ENCODE results near the gene HOXB9. TPM values are rescaled to one million over a fixed set of nuclear protein-coding genes. Genes with fewer than 3 reads are reported as not detected.
A peak's percentile ranks its signal among the peaks of the same experiment; 100 is the strongest.

Gene HOXB9
- total RNA-seq, 1 experiment from 2014 or later, result not detected

DNA sequence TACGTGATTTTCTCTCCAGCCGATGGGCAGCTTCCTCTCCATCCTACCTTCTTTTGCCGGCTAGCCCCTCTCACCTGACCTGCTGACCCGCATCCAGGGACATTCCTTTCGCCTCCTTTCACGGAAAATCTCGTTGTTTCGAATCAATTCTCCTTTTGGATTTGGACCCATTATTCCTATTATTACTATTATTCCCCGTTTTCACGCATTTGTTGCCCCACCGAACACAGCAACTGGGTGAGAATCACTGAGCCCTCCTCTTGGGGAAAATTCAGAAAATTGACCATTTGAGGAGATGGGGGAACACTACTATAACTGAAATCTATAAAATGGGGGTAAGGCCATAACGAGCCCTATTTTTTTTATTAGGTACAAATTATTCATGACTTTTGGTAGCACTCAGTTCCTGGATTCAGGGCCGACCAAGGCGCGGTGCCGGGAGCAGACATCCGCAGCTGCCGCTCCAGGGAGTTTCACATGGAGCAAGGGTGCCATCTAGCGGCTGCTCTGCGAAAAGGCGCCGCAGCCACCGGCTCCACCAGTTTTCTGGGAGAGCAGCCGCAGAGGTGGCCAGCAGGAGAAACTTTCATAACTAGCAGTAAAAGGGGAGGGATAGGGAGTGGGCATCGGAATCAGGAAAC, 7.8 kb downstream of the HOXB9 start:
- no peak overlapping the region for H3T11ph ChIP-seq (ENCODE audit: low read length)
- no peak overlapping the region for H2BK12ac ChIP-seq (ENCODE audit: insufficient read length, low read depth, low read length)
- no peak overlapping the region for H4K5ac ChIP-seq (ENCODE audit: insufficient read length, low read depth, low read length)
- no peaks in the 10 kb centered on the region for H4K20me1 ChIP-seq (ENCODE audit: control insufficient read depth, insufficient read depth, insufficient read length)
- H4K8ac ChIP-seq (replicated peaks; ENCODE audit: insufficient read length, low read depth, low read length), result no peak overlapping the region
- H3K79me2 ChIP-seq (ENCODE audit: insufficient read depth, low read length), result no peaks in the 10 kb centered on the region
- no peak overlapping the region for H3K14ac ChIP-seq (ENCODE audit: insufficient read depth, low read length)
- Mint-ChIP-seq H3K4me3 (peak overlapping the region in 1 of 2 experiments; percentile 46; a peak in 1 of 5 replicates), H3K27ac (no peak overlapping the region), H3K4me1 (peaks cover 0 to 18% of the 10 kb centered on the region in 2 experiments; a peak in 2 of 4 replicates), H3K27me3 (ENCODE audit: low read depth) (peaks cover 100% of the 10 kb centered on the region), H3K36me3 (ENCODE audit: insufficient read depth in 1 of 3, low read depth in 3 of 3) (peaks cover 0 to 2% (median 0%) of the 10 kb centered on the region in 3 experiments; a peak in 1 of 7 replicates), H3K9me3 (peaks cover 3 to 35% of the 10 kb centered on the region in 2 experiments; a peak in 3 of 5 replicates)
- TF ChIP-seq, protein P1, sequence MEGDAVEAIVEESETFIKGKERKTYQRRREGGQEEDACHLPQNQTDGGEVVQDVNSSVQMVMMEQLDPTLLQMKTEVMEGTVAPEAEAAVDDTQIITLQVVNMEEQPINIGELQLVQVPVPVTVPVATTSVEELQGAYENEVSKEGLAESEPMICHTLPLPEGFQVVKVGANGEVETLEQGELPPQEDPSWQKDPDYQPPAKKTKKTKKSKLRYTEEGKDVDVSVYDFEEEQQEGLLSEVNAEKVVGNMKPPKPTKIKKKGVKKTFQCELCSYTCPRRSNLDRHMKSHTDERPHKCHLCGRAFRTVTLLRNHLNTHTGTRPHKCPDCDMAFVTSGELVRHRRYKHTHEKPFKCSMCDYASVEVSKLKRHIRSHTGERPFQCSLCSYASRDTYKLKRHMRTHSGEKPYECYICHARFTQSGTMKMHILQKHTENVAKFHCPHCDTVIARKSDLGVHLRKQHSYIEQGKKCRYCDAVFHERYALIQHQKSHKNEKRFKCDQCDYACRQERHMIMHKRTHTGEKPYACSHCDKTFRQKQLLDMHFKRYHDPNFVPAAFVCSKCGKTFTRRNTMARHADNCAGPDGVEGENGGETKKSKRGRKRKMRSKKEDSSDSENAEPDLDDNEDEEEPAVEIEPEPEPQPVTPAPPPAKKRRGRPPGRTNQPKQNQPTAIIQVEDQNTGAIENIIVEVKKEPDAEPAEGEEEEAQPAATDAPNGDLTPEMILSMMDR (conservative IDR thresholded peaks at IDR 0.05), result peak; percentile 98
- H3K79me1 ChIP-seq (ENCODE audit: insufficient read depth, low read depth, low read length, poor library complexity, severe bottlenecking), result no peaks in the 10 kb centered on the region
- no peak overlapping the region for H3K18ac ChIP-seq (ENCODE audit: insufficient read length, low read depth, low read length)
- H3K9ac ChIP-seq (ENCODE audit: extremely low read depth, insufficient read length, low read length), result no peak overlapping the region
- no peaks in the 10 kb centered on the region for H3K23me2 ChIP-seq (ENCODE audit: insufficient read length, low read depth, low read length, poor library complexity, severe bottlenecking)
- H3K23ac ChIP-seq (ENCODE audit: insufficient read length, low read depth, low read length), result no peak overlapping the region
- H2AFZ ChIP-seq (ENCODE audit: low read length), result no peak overlapping the region
- H3K4me1 ChIP-seq (ENCODE audit: insufficient read depth, low read length), result no peaks in the 10 kb centered on the region
- H2BK120ac ChIP-seq (ENCODE audit: low read depth, low read length, poor library complexity, severe bottlenecking), result no peak overlapping the region
- no CpG with 5 or more reads among the region's 25 CpGs for WGBS (ENCODE audit: extremely low coverage, insufficient read length, low lambda C conversion rate)
- H3K56ac ChIP-seq (ENCODE audit: insufficient read length, low read depth, low read length), result no peak overlapping the region
- H2BK20ac ChIP-seq (ENCODE audit: low read depth, low read length, poor library complexity, severe bottlenecking), result no peak overlapping the region
- H3K27ac ChIP-seq (ENCODE audit: insufficient read length, low read depth, low read length), result no peak overlapping the region
- no peak overlapping the region for H3K4me2 ChIP-seq (ENCODE audit: insufficient read depth, insufficient read length, low read length)
- H2BK5ac ChIP-seq (ENCODE audit: insufficient read length, low read length), result no peak overlapping the region
- H2BK15ac ChIP-seq (ENCODE audit: low read depth, low read length), result no peak overlapping the region
- peak; percentile 93 for DNase-seq
- H4K91ac ChIP-seq (ENCODE audit: insufficient read length, low read depth, low read length), result no peak overlapping the region
- H3K9me3 ChIP-seq (ENCODE audit: control insufficient read depth, low read depth, low read length), result no peaks in the 10 kb centered on the region
- no peak overlapping the region for H2AK5ac ChIP-seq (ENCODE audit: insufficient read length, low read length)
- H3K4ac ChIP-seq (ENCODE audit: low read depth, low read length), result no peak overlapping the region
- peaks cover 97% of the 10 kb centered on the region for H3K27me3 ChIP-seq (ENCODE audit: insufficient read depth, low read length)

All from H9 (cell line).